ENCODE data around the gene ZNF692.
A peak's percentile ranks its signal among the peaks of the same experiment; 100 is the strongest.

Gene ZNF692

DNA sequence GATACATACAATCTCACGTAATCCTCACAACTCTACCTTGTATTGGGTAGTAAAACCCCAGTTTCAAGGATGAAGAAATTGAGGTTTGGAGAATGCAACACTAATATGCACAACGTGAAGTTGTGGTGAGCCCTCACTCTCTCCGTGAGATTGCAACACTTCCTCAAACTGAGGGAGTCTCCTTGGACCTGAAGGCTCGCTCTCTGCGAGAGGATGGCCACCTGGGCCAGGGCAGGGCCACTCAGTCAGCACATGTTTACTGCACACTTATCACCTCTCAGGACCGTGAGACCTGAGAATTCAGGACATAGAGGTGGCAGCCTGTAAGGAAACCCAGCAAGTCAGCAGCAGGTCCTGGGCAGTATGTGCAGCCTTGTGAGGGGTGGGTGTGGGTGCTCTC is 41.8 kb downstream of the ZNF692 start:
- no peaks in the 10 kb centered on the region for H3K27me3 Mint-ChIP-seq
- no peaks in the 10 kb centered on the region for H3K9me3 Mint-ChIP-seq

DNA sequence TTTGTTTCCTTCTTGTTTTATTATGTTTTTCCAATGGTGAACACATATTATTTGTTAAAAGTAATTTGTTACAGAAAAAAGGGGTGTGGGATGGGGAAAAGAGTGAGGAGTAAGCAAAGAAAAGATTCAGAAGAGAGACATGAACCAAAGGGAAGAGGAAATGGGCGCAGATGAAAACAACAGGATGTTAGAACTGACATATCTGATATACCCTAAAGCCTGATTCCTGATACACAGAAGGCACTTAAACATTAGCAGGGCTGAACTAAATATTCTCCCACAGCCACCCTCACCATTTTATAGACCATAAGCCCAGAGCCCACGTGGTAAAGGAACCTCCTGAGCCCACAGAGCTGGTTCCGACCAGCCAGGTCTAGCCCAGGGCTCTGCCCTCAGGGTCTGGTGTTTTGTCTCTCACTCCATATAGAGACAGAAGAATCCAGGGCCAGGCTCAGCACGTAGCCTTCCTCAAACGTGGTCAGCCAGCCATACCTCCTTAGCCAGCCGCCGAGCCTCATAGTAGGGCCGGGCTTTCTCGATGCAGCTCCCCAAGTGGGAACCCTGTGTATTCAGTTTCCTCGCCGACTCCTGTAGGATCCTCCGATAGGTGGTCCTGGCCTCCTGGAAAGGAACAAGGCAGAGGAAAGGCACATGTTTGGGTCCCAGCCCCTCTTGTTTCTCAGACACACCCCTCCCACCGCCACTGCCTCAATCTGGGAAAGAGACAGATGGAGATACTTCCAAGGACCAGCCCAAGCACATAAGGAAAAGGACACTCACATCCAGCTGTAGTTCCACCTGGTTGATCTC is 42.6 kb downstream of the ZNF692 start:
- Mint-ChIP-seq H3K9me3 (no peaks in the 10 kb centered on the region), H3K4me3 (no peak overlapping the region), H3K4me1 (ENCODE audit: low read depth) (peaks cover 39% of the 10 kb centered on the region), H3K27me3 (no peaks in the 10 kb centered on the region), H3K36me3 (ENCODE audit: low read depth) (peaks cover 47% of the 10 kb centered on the region), H3K27ac (peak overlapping the region; percentile 61)

More for the DNA sequence above, 41.8 kb downstream of the ZNF692 start:
- H3K27ac Mint-ChIP-seq = peak overlapping the region; percentile 40
- no peak overlapping the region for H3K4me3 Mint-ChIP-seq
- H3K4me1 Mint-ChIP-seq (ENCODE audit: low read depth) = peaks cover 39% of the 10 kb centered on the region
- peaks cover 44% of the 10 kb centered on the region for H3K36me3 Mint-ChIP-seq (ENCODE audit: low read depth)

DNA sequence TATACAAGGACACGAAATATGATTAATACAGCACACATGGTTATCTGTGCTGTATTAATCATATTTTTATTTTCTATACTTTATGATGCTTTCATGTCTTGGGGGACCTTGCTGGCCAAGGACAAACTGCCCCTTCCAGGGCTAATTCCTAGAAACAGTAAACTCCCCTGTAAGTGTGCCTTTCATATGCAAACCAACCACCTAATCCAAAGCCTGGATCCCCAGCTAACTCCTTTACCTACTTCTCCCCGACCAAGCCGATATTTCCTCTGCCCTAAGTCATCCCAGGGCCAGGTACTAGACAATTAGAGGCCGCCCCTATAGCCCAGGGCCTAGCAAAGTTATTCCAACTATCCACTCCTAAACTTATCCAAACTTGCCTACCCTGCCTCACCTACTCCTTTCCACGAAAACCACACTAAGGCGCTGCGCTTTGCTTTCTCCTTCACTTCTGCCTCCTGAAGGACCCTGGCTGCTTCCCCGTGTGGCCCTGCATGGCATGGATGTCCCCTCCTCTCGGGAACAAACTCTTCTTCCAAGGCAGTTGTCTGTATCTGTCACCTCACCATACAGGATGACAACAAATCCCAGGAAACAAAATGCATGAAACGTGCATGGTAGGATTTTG is 43.4 kb downstream of the ZNF692 start:
- Mint-ChIP-seq H3K4me1 (ENCODE audit: low read depth) (peaks cover 34% of the 10 kb centered on the region), H3K27me3 (no peaks in the 10 kb centered on the region), H3K27ac (no peak overlapping the region), H3K9me3 (no peaks in the 10 kb centered on the region), H3K4me3 (no peak overlapping the region), H3K36me3 (ENCODE audit: low read depth) (peaks cover 43% of the 10 kb centered on the region)

DNA sequence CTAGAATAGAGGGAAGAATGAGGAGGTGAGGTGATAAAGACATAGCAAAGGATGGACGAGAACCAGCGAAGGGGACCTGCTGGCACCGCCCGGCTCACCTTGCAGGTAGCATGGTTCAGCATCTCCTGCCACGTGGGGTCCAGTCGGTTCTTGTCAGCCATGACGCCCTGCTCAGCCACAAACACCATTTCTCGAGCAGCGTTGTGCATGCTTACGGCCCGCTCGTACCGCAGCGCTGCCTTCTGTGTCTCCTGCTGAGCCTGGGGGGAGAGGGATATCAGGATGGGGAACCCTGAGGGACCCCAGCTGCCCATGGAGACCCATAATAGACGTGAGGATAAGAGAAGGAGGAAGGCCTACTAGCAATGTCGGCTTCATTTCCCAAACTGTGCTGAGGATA is 44.5 kb downstream of the ZNF692 start:
- no peak overlapping the region for H3K27ac Mint-ChIP-seq
- no peak overlapping the region for H3K4me3 Mint-ChIP-seq
- H3K36me3 Mint-ChIP-seq (ENCODE audit: low read depth) = peaks cover 37% of the 10 kb centered on the region
- H3K9me3 Mint-ChIP-seq = no peaks in the 10 kb centered on the region
- no peaks in the 10 kb centered on the region for H3K27me3 Mint-ChIP-seq
- peaks cover 26% of the 10 kb centered on the region for H3K4me1 Mint-ChIP-seq (ENCODE audit: low read depth)

DNA sequence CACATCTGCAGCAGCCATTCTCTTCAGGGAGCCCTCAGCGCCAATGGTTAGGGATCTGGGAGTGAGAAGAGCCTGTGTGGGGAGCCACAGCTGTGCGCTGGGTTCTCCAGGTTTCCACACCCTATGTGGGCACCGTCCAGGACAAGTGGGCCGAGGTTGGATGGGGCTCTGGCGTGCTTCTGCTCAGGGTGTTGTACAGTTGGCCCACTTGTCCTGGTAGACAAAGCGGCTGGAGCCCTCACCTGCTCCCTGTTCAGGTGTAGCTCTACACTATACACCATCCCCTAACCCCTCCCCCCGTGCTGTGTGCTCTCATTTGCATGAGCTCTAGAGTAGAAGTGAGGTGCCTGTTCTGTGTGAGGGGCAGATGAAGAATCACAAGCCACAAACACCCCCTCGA is 45.3 kb downstream of the ZNF692 start:
- Mint-ChIP-seq H3K27ac (no peak overlapping the region), H3K4me3 (no peak overlapping the region), H3K9me3 (no peaks in the 10 kb centered on the region), H3K36me3 (ENCODE audit: low read depth) (peaks cover 33% of the 10 kb centered on the region), H3K27me3 (no peaks in the 10 kb centered on the region), H3K4me1 (ENCODE audit: low read depth) (peaks cover 20% of the 10 kb centered on the region)

DNA sequence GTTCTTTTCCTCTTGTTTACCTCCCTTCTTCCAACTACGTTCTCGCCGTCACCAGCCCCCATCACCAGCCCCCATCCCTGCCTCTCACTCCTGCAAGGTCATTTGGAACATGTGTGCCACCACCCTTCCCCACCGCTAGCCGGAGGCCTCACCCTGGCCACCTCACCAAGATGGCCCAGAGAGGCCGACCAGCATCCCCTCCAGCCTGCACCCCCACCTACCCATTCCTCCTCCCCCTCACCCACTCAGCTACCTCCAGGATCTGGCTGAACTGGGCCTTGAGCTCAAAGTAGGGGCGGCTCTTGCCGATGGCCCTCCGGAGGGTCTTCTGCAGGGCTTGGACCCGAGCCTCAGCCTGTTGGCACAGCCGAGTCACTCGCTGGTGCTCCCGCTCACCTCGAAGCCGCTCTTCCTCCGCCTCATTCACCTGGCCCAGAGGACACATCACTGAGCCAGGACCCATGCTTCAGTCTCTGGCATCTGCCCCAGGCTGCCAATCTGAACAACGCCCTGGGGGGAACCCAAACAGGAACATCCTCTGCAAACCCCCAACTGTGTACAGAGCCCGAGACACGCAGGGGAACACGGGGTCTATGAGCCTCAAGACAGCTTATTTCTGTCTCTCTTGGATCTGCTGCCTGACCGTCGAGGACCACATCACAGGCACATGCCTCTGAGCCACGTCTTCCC is 46.0 kb downstream of the ZNF692 start:
- Mint-ChIP-seq H3K36me3 (ENCODE audit: low read depth) (peaks cover 33% of the 10 kb centered on the region), H3K4me3 (no peak overlapping the region), H3K27ac (peak overlapping the region; percentile 41), H3K27me3 (no peaks in the 10 kb centered on the region), H3K4me1 (ENCODE audit: low read depth) (peaks cover 13% of the 10 kb centered on the region), H3K9me3 (no peaks in the 10 kb centered on the region)

DNA sequence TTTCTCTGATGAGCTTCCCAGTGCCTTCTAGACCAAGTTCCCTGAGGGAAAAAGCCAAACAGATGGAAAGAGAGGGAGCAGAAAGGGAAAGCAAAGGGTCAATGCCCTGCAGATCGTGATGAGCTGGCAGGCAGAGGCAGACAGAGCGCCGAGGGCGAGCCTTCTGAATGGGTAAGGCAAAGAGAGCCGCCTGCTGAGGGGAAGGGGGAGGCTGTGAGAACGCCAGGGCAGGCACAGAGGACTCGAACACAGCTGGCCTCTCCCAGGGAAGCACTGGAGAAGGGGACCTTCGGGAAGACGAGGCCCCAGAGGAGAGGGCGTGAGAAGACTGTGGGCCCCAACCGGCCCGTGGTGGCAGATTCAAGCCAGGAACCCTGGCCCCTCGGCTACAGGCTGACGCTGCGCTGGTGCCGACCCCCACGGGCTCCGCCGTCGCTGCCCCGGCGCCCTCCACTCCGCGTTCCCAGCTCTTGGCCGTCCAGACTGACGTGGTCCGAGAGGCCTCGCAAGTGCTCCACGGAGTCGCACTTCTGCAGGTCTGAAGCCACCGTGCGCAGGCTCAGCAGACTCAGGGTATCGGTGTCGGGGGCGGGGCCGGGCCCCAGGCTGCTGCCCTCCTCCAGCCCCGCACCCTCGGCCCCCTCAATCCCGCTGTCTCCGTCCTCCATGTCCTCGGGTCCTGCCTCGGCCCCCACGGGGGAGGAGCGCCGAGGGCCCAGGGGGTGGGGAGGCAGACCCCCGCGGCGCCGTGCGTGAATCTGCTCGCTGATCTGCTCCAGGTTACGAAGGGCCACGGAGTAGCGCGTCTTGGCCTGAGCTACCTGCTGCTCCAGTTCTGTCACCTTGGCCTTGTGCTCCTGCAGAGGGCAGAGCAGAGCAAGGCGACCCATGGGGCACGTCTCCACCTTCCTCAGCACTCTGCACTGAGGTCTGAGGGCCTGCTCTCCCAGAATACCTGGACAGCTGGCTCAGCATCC is 47.1 kb downstream of the ZNF692 start:
- H3K27ac Mint-ChIP-seq = peak overlapping the region; percentile 41
- peaks cover 5% of the 10 kb centered on the region for H3K4me1 Mint-ChIP-seq (ENCODE audit: low read depth)
- no peak overlapping the region for H3K4me3 Mint-ChIP-seq
- H3K9me3 Mint-ChIP-seq = no peaks in the 10 kb centered on the region
- peaks cover 33% of the 10 kb centered on the region for H3K36me3 Mint-ChIP-seq (ENCODE audit: low read depth)
- no peaks in the 10 kb centered on the region for H3K27me3 Mint-ChIP-seq

DNA sequence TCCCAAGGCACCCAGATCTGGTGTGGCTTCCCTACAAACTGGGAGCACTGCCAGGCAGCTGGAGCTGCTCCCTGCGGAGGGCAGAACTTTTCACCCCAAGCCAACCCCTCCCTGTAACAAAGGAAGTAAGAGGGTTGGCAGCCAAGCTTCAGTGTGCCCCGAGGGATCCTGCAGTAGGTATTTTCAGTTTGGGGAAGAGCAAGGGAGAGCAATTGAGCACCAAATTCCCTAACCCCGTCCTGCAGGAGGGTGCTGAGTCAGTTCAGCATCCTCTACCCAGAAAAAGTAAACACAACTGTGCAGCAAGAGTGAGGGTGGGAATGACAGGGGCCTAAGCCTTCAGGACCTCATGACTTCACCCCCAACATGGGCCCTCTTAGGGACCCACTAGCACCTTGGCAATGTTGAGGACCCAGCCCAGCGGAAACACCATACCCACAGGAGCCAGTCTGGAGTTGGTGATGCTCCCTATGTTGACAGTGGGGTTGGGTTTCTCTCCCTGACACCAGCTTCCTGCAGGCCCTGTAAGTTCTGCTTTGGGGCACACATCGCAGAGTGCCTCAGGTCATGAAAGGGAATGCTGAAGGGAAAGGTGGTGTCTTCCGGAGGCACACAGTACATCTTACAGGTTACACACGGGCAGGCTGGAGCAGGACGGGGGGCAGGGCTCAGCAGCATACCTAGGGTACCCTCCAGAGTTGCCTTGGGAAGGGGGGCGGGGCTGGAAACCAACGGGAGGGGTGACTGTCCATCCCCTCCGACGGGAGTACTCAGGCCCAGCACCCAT is 48.0 kb downstream of the ZNF692 start:
- no peak overlapping the region for H3K27ac Mint-ChIP-seq
- H3K4me3 Mint-ChIP-seq = no peak overlapping the region
- H3K27me3 Mint-ChIP-seq = no peaks in the 10 kb centered on the region
- H3K36me3 Mint-ChIP-seq (ENCODE audit: low read depth) = peaks cover 30% of the 10 kb centered on the region
- peaks cover 5% of the 10 kb centered on the region for H3K4me1 Mint-ChIP-seq (ENCODE audit: low read depth)
- no peaks in the 10 kb centered on the region for H3K9me3 Mint-ChIP-seq

DNA sequence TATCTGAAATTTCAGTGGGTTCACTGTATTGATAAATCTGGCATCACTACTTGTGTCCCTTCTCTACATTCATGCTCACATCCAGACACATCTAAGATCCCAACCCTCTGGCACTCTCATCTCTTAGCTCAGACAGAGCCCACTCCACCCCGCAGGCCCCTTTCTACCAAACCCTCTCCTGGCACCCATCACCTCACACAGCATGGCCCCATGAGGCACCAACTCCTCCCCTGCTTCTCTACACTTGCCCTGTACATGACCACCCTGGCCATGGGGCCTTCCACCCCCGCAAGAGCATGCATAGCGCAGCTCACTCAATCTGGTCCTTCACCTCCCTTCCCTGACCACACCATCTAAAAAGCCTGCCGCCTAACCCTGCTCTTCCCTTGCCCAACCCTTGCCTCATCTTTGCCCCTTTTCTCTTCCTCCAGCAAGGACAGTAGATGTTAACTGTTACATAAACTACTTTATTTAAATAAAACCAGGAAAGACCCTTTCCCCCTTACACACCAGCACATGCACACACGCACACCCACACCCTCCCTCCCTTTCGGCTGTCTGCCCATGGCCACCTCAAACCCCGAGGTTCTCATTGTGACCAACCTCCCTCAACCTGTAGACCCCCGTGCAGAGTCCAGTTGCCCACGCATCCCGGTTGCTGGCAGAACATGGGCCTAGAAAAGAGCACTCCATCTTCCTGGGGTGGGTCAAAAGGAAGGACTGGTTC is 48.7 kb downstream of the ZNF692 start:
- Mint-ChIP-seq H3K4me1 (ENCODE audit: low read depth) (peaks cover 8% of the 10 kb centered on the region), H3K36me3 (ENCODE audit: low read depth) (peaks cover 25% of the 10 kb centered on the region), H3K9me3 (no peaks in the 10 kb centered on the region), H3K27me3 (no peaks in the 10 kb centered on the region), H3K4me3 (no peak overlapping the region), H3K27ac (no peak overlapping the region)

DNA sequence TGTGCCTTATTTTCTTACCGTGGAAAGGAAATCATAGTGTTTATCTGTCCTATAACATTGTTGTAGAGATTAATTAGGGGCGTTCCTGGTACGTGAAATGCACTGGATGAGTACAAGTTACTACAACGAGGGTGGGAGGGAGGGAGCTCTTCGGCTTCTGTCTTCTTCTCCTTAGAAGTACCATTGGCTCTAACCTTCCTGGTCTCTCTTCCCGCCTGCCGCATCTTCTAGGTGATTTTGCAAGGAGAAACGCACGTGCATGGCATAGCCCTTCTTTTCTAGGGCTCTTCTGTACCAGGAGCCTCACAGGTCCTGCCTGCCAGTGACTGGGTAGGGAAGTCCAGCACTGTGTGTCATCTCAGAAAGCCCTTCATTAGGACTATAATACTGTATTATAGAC is 50.0 kb downstream of the ZNF692 start:
- Mint-ChIP-seq H3K27me3 (no peaks in the 10 kb centered on the region), H3K4me3 (no peak overlapping the region), H3K27ac (no peak overlapping the region), H3K36me3 (ENCODE audit: low read depth) (peaks cover 15% of the 10 kb centered on the region), H3K4me1 (ENCODE audit: low read depth) (peaks cover 17% of the 10 kb centered on the region), H3K9me3 (no peaks in the 10 kb centered on the region)

DNA sequence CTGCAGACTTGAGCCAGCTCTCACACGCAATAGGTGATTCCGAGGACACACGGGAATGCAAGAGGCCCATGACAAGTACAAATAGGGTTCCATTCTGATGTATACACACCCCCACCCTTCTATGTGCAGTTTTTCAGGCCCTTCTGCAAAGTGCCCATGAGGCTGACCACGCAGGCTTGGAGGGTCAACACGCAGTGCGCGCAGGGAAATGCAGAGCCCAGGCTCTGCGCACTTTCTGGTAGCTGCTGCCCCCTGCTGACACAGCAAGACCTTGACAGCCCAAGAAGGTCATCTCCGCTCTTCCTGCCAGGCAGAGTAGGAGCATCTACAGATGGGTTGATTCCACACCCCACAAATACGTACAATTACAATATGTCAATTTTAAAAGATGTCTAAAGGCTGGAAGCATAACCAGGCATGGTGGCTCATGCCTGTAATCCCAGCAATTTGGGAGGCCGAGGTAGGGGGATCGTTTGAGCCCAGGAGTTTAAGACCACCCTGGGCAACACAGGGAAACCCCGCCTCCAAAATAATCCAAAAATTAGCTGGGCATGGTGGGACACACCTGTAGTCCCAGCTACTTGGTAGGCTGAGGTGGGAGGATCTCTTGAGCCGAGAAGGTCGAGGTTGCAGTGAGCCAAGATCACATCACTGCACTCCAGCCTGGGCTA is 51.7 kb downstream of the ZNF692 start:
- Mint-ChIP-seq H3K9me3 (no peaks in the 10 kb centered on the region), H3K27ac (no peak overlapping the region), H3K36me3 (ENCODE audit: low read depth) (peaks cover 8% of the 10 kb centered on the region), H3K4me3 (no peak overlapping the region), H3K27me3 (no peaks in the 10 kb centered on the region), H3K4me1 (ENCODE audit: low read depth) (peaks cover 17% of the 10 kb centered on the region)

DNA sequence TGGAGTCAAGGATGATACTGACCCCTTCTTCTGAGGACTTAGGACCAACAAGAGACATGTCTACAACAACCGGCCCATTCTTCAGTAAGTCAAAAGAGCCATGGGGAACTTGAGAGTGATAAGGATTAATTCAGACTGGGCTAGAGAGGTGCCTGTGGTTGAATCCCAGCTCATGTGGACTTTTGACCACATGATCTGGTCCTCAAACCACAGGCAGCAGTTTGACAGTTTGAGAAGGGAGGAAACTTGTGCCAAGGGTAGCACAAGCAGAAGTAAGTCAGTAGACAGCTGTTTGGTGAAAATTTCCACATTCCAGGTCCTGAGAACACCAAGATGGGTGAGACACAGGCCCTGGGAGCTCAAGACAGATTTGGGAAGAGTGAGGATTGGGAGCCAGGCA is 53.0 kb downstream of the ZNF692 start:
- no peaks in the 10 kb centered on the region for H3K36me3 Mint-ChIP-seq (ENCODE audit: low read depth)
- H3K4me1 Mint-ChIP-seq (ENCODE audit: low read depth) = peaks cover 17% of the 10 kb centered on the region
- H3K27me3 Mint-ChIP-seq = peaks cover 8% of the 10 kb centered on the region
- H3K27ac Mint-ChIP-seq = no peak overlapping the region
- no peaks in the 10 kb centered on the region for H3K9me3 Mint-ChIP-seq
- H3K4me3 Mint-ChIP-seq = no peak overlapping the region

All from stimulated activated naive CD8-positive, alpha-beta T cell treated with anti-CD3 and anti-CD28 coated beads, Interleukin-15, Interleukin-2, amounts not matched to agents 100 ng/mL and 50 ng/mL, for 24 hours (primary cell).